GM23338 (cell line): Measurements from ENCODE around the gene ZNF292. TPM values are rescaled to one million over a fixed set of nuclear protein-coding genes. Genes with fewer than 3 reads are reported as not detected.

Experiments
- ATAC-seq: fragments of 200-7000 bp; cut with Tn5 transposase; 3 replicates; pipeline ENCODE4 v1.9.1; 2020
- DNase-seq: peaks from one replicate; pipeline ENCODE4 v3.0.0-alpha.2; 2015; ENCODE audit warnings: low spot score
- H2AFZ ChIP-seq: fragments of 200-600 bp; sonication (generic); 2 replicates; pipeline ENCODE4 v1.8.0; 2016; ENCODE audit warnings: antibody characterized with exemption, mild to moderate bottlenecking, moderate library complexity
- H3F3A ChIP-seq: fragments of 200-600 bp; sonication (generic); replicated peaks from 2 replicates; pipeline ENCODE4 v1.8.0; 2017; ENCODE audit warnings: antibody characterized with exemption, mixed run types, low read depth
- H3K27ac ChIP-seq: fragments of 200-600 bp; sonication (generic); 2 replicates; pipeline ENCODE4 v1.6.1; 2016; ENCODE audit warnings: low read depth
- H3K27me3 ChIP-seq: fragments of 200-600 bp; sonication (generic); 2 replicates; pipeline ENCODE4 v1.8.0; 2016; ENCODE audit warnings: mild to moderate bottlenecking, mixed run types, moderate library complexity; ENCODE audit not compliant: insufficient read depth
- H3K36me3 ChIP-seq: fragments of 200-600 bp; sonication (generic); 2 replicates; pipeline ENCODE4 v1.8.0; 2016; ENCODE audit warnings: mild to moderate bottlenecking; ENCODE audit not compliant: insufficient read depth
- H3K4me1 ChIP-seq: fragments of 200-600 bp; sonication (generic); 2 replicates; pipeline ENCODE4 v1.8.0; 2016; ENCODE audit warnings: mild to moderate bottlenecking, moderate library complexity; ENCODE audit not compliant: insufficient read depth
- H3K4me2 ChIP-seq: fragments of 200-600 bp; sonication (generic); 2 replicates; pipeline ENCODE4 v1.7.1; 2017; ENCODE audit warnings: mixed run types
- H3K4me3 ChIP-seq: fragments of 200-600 bp; sonication (generic); 2 replicates; pipeline ENCODE4 v1.6.1; 2016; ENCODE audit warnings: mixed run types
- H3K79me2 ChIP-seq: fragments of 200-600 bp; sonication (generic); replicated peaks from 2 replicates; pipeline ENCODE4 v1.8.0; 2017; ENCODE audit warnings: mild to moderate bottlenecking; ENCODE audit not compliant: insufficient read depth
- H3K9me2 ChIP-seq: fragments of 200-600 bp; sonication (generic); 2 replicates; pipeline ENCODE4 v1.8.0; 2017; ENCODE audit not compliant: insufficient read depth
- H4K20me1 ChIP-seq: fragments of 200-600 bp; sonication (generic); replicated peaks from 2 replicates; pipeline ENCODE4 v1.8.0; 2017; ENCODE audit warnings: mild to moderate bottlenecking; ENCODE audit not compliant: insufficient read depth
- H3K27ac Mint-ChIP-seq: 2 replicates; pipeline ENCODE4 v1.8.0; 2020; ENCODE audit warnings: inconsistent platforms, mild to moderate bottlenecking, moderate library complexity, mixed read lengths
- H3K27me3 Mint-ChIP-seq: 3 replicates; pipeline ENCODE4 v1.8.0; 2022; ENCODE audit warnings: low read depth, mild to moderate bottlenecking, moderate library complexity, mixed read lengths, inconsistent platforms; ENCODE audit not compliant: insufficient read depth, poor library complexity
- H3K36me3 Mint-ChIP-seq: 3 replicates; pipeline ENCODE4 v1.8.0; 2021; ENCODE audit warnings: low read depth, mild to moderate bottlenecking, inconsistent platforms, moderate library complexity, mixed read lengths
- H3K4me1 Mint-ChIP-seq: 3 replicates; pipeline ENCODE4 v1.8.0; 2020; ENCODE audit warnings: mild to moderate bottlenecking, inconsistent platforms, mixed read lengths
- H3K4me3 Mint-ChIP-seq: 3 replicates; pipeline ENCODE4 v1.8.0; 2021; ENCODE audit warnings: moderate library complexity, mild to moderate bottlenecking, inconsistent platforms, mixed read lengths
- H3K9me3 Mint-ChIP-seq: 3 replicates; pipeline ENCODE4 v1.8.0; 2020; ENCODE audit warnings: moderate library complexity, mild to moderate bottlenecking, inconsistent platforms, mixed read lengths
- CREB1 ChIP-seq: fragments of 250-450 bp; sonication (Bioruptor Pico); IDR thresholded peaks from 2 replicates; pipeline ENCODE4 v1.5.0; 2020; ENCODE audit warnings: low read depth, mild to moderate bottlenecking, moderate library complexity
- CTCF ChIP-seq, 2 experiments: fragments of 200-600 bp in 1 of 2; sonication (generic) in 1 of 2; conservative IDR thresholded peaks; 2 replicates each; pipeline versions ENCODE4 v1.5.1 to v1.6.1; 2016 to 2017; ENCODE audit warnings: antibody characterized with exemption in 2 of 2, low read depth in 2 of 2, mild to moderate bottlenecking in 2 of 2, moderate library complexity in 1 of 2
- EZH2phosphoT487 ChIP-seq: fragments of 200-600 bp; sonication (generic); IDR thresholded peaks from one replicate; pipeline ENCODE4 v1.8.1; 2018; ENCODE audit warnings: antibody characterized with exemption; ENCODE audit not compliant: unreplicated experiment
- NANOG ChIP-seq: IDR thresholded peaks from 2 replicates; pipeline ENCODE4 v1.6.1; 2016; ENCODE audit warnings: antibody characterized with exemption, borderline replicate concordance
- POLR2AphosphoS5 ChIP-seq: IDR thresholded peaks from 2 replicates; pipeline ENCODE4 v1.6.1; 2016; ENCODE audit warnings: antibody characterized with exemption, low read depth
- REST ChIP-seq: IDR thresholded peaks from one replicate; pipeline ENCODE4 v1.6.1; 2018; ENCODE audit warnings: antibody characterized with exemption; ENCODE audit not compliant: unreplicated experiment
- ZNF114 ChIP-seq: fragments of 250-450 bp; sonication (Bioruptor Pico); IDR thresholded peaks from 2 replicates; pipeline ENCODE4 v1.5.0; 2020; ENCODE audit warnings: mild to moderate bottlenecking, moderate library complexity
- ZNF331 ChIP-seq: fragments of 250-450 bp; sonication (Bioruptor Pico); IDR thresholded peaks from 2 replicates; pipeline ENCODE4 v1.5.0; 2020; ENCODE audit warnings: low read depth, mild to moderate bottlenecking, moderate library complexity
- ZNF462 ChIP-seq: fragments of 250-450 bp; sonication (Bioruptor Pico); IDR thresholded peaks from 2 replicates; pipeline ENCODE4 v1.5.0; 2020; ENCODE audit warnings: mild to moderate bottlenecking, moderate library complexity
- polyA plus RNA-seq: library from polyadenylated mRNA; unstranded; fragments of >200 nt; fragmentation: Nextera tagmentation; extraction: Ambion mirVana; gene quantifications from 2 replicates; pipeline ENCODE4 v1.2.1, GENCODE V29; 2016
- total RNA-seq: library from RNA; depleted of rRNA; stranded (reverse); fragments of >200 nt; shearing (Covaris generic); gene quantifications from 2 replicates; pipeline ENCODE4 v1.2.3, GENCODE V29; 2014

Gene ZNF292
- total and polyA plus RNA-seq, 2 experiments from 2014 or later: 45.7 to 67.9 TPM

- no peak for TF ChIP-seq ZNF462
- no peak for TF ChIP-seq NANOG
- TF ChIP-seq EZH2phosphoT487: no peak
Observed at GRCh38 chr6:87105823-87106222, 49.5 kb upstream of the ZNF292 start (continued).

GRCh38 chr6:87110636-87111035 is 44.7 kb upstream of the ZNF292 start:
- no peak overlapping the region for H3K4me2 ChIP-seq
- no peak for ATAC-seq
- H4K20me1 ChIP-seq: no peaks in the 10 kb centered on the region
- Mint-ChIP-seq H3K27me3 (no peaks in the 10 kb centered on the region), H3K4me1 (peaks cover 15% of the 10 kb centered on the region), H3K9me3 (no peaks in the 10 kb centered on the region), H3K36me3 (no peaks in the 10 kb centered on the region), H3K27ac (no peak overlapping the region), H3K4me3 (no peak overlapping the region)
- no peak overlapping the region for H3K4me3 ChIP-seq
- peaks cover 12% of the 10 kb centered on the region for H3K4me1 ChIP-seq
- no peaks in the 10 kb centered on the region for H3K9me2 ChIP-seq
- H3K36me3 ChIP-seq: no peaks in the 10 kb centered on the region
- no peaks in the 10 kb centered on the region for H3K27me3 ChIP-seq
- DNase-seq: no peak
- no peak overlapping the region for H3K27ac ChIP-seq
- H3K79me2 ChIP-seq: no peaks in the 10 kb centered on the region
- no peaks in the 10 kb centered on the region for H3F3A ChIP-seq
- H2AFZ ChIP-seq: no peak overlapping the region
- no peak for TF ChIP-seq ZNF331
- no peak for TF ChIP-seq CTCF (conservative IDR thresholded peaks at IDR 0.05; ENCODE audit: low read depth in 2 of 2)
- no peak for TF ChIP-seq ZNF114
- no peak for TF ChIP-seq CREB1 (CRISPR knock-in tag)
- TF ChIP-seq POLR2AphosphoS5: no peak
- no peak for TF ChIP-seq EZH2phosphoT487
- TF ChIP-seq REST: no peak
- TF ChIP-seq NANOG: no peak
